Measurements from ENCODE around the gene OR2V2.
A peak's percentile ranks its signal among the peaks of the same experiment; 100 is the strongest.
"Not testable (repeated sequence)": the region's sequence is repeated elsewhere in the genome, so short reads cannot be mapped to it uniquely, and the experiment has no call there.

Gene OR2V2

GRCh38 chr5:181127907-181128626 lies 19.3 kb upstream of the OR2V2 start:
- H2AFZ ChIP-seq (ENCODE audit: low read length), result no peak overlapping the region
- H3K9ac ChIP-seq (ENCODE audit: low read depth, low read length, poor library complexity, severe bottlenecking), result no peak overlapping the region
- H3K9me3 ChIP-seq (ENCODE audit: insufficient read depth, low read depth, low read length), result no peaks in the 10 kb centered on the region
- H3K27me3 ChIP-seq (ENCODE audit: insufficient read depth, low read length, poor library complexity, severe bottlenecking), result no peaks in the 10 kb centered on the region
- H3K4me3 ChIP-seq (ENCODE audit: low read length, poor library complexity, severe bottlenecking), result no peak overlapping the region
- H3K4me1 ChIP-seq (ENCODE audit: insufficient read depth, low read length, poor library complexity, severe bottlenecking), result peaks cover 4% of the 10 kb centered on the region
- no peaks in the 10 kb centered on the region for H4K20me1 ChIP-seq (ENCODE audit: insufficient read depth, low read length, poor library complexity, severe bottlenecking)
- no peak overlapping the region for H3K4me2 ChIP-seq (ENCODE audit: low read depth, low read length, poor library complexity, severe bottlenecking)
- H3F3A ChIP-seq (ENCODE audit: low read depth), result no peaks in the 10 kb centered on the region
- no peaks in the 10 kb centered on the region for H3K36me3 ChIP-seq (ENCODE audit: insufficient read depth, low read length)
- no peaks in the 10 kb centered on the region for H3K9me2 ChIP-seq (replicated peaks; ENCODE audit: low read depth, low read length)
- no peaks in the 10 kb centered on the region for H3K79me2 ChIP-seq (ENCODE audit: insufficient read depth, low read length)
- TF ChIP-seq EZH2phosphoT487 (IDR thresholded peaks at IDR 0.05; ENCODE audit: borderline replicate concordance), result no peak
- TF ChIP-seq, protein P1, sequence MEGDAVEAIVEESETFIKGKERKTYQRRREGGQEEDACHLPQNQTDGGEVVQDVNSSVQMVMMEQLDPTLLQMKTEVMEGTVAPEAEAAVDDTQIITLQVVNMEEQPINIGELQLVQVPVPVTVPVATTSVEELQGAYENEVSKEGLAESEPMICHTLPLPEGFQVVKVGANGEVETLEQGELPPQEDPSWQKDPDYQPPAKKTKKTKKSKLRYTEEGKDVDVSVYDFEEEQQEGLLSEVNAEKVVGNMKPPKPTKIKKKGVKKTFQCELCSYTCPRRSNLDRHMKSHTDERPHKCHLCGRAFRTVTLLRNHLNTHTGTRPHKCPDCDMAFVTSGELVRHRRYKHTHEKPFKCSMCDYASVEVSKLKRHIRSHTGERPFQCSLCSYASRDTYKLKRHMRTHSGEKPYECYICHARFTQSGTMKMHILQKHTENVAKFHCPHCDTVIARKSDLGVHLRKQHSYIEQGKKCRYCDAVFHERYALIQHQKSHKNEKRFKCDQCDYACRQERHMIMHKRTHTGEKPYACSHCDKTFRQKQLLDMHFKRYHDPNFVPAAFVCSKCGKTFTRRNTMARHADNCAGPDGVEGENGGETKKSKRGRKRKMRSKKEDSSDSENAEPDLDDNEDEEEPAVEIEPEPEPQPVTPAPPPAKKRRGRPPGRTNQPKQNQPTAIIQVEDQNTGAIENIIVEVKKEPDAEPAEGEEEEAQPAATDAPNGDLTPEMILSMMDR (conservative IDR thresholded peaks at IDR 0.05; ENCODE audit: low read length), result no peak

DNA sequence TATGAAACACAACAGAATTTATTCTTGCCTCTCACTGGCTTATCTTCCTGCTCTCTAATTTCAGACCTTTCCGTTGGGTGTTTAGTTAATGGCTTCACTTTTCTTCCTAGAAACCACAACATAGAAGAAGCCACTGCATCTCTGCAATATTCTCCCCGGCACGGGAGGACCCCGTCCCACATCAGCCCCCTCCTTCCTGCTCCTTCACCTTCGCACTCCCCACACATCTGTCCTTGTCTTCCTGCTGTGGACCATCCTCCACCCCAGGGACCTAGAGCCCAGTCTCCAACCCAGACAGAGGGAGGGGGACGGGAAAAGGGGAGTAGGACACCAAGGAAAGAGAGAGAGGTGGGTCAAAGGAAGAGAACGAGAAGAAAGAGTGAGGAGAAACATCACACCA lies 17.8 kb upstream of the OR2V2 start:
- H3K9me2 ChIP-seq (replicated peaks; ENCODE audit: low read depth, low read length), result no peaks in the 10 kb centered on the region
- peak overlapping the region; percentile 67 for H3K4me2 ChIP-seq (ENCODE audit: low read depth, low read length, poor library complexity, severe bottlenecking)
- TF ChIP-seq, protein P1 (conservative IDR thresholded peaks at IDR 0.05; ENCODE audit: low read length), result no peak
- TF ChIP-seq EZH2phosphoT487 (IDR thresholded peaks at IDR 0.05; ENCODE audit: borderline replicate concordance), result no peak
- no peaks in the 10 kb centered on the region for H3F3A ChIP-seq (ENCODE audit: low read depth)
- no peaks in the 10 kb centered on the region for H3K79me2 ChIP-seq (ENCODE audit: insufficient read depth, low read length)
- peak overlapping the region; percentile 75 for H2AFZ ChIP-seq (ENCODE audit: low read length)
- H3K9me3 ChIP-seq (ENCODE audit: insufficient read depth, low read depth, low read length), result no peaks in the 10 kb centered on the region
- H3K4me3 ChIP-seq (ENCODE audit: low read length, poor library complexity, severe bottlenecking), result peak overlapping the region; percentile 53
- no peak overlapping the region for H3K9ac ChIP-seq (ENCODE audit: low read depth, low read length, poor library complexity, severe bottlenecking)
- peaks cover 4% of the 10 kb centered on the region for H3K4me1 ChIP-seq (ENCODE audit: insufficient read depth, low read length, poor library complexity, severe bottlenecking)
- H4K20me1 ChIP-seq (ENCODE audit: insufficient read depth, low read length, poor library complexity, severe bottlenecking), result no peaks in the 10 kb centered on the region
- H3K27me3 ChIP-seq (ENCODE audit: insufficient read depth, low read length, poor library complexity, severe bottlenecking), result no peaks in the 10 kb centered on the region
- no peaks in the 10 kb centered on the region for H3K36me3 ChIP-seq (ENCODE audit: insufficient read depth, low read length)

DNA sequence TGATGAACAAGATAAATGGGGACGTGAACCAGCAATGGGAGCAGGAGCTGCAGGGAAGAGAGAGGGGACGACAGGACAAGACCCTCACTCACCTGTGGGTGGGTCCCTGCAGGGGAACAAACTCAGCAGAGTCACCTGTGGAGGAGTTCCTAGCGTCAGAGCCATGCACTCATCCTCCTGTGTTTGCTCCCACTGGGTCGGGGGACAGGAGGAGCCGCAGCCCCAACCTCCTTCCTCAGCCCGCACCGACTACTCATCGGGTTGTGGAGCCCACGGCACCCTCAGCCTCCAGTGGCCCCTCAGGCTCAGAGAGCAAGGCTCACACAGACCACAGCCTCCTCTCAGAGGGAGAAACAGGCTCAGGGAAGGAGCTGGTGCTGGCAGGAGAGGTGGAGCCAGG lies 17.3 kb upstream of the OR2V2 start:
- not testable (repeated sequence) for H3K4me3 ChIP-seq (ENCODE audit: low read length, poor library complexity, severe bottlenecking); H3K9ac ChIP-seq (ENCODE audit: low read depth, low read length, poor library complexity, severe bottlenecking); H3K4me1 ChIP-seq (ENCODE audit: insufficient read depth, low read length, poor library complexity, severe bottlenecking); H3K36me3 ChIP-seq (ENCODE audit: insufficient read depth, low read length); H4K20me1 ChIP-seq (ENCODE audit: insufficient read depth, low read length, poor library complexity, severe bottlenecking); H3F3A ChIP-seq (ENCODE audit: low read depth); H3K79me2 ChIP-seq (ENCODE audit: insufficient read depth, low read length); H3K9me3 ChIP-seq (ENCODE audit: insufficient read depth, low read depth, low read length); H3K9me2 ChIP-seq (replicated peaks; ENCODE audit: low read depth, low read length); H3K27me3 ChIP-seq (ENCODE audit: insufficient read depth, low read length, poor library complexity, severe bottlenecking)
- Histone ChIP-seq H3K4me2 (ENCODE audit: low read depth, low read length, poor library complexity, severe bottlenecking) (peak overlapping the region; percentile 67), H2AFZ (ENCODE audit: low read length) (peak overlapping the region; percentile 75; the same call in 1 of the 2 replicates)

Data from Loucy (cell line).